WTC11 (cell line): ENCODE measurements around the gene PFN1. TPM values are rescaled to one million over a fixed set of nuclear protein-coding genes. Genes with fewer than 3 reads are reported as not detected.

Experiments used
- ATAC-seq: fragments of 200-7000 bp; cut with Tn5 transposase; 2 replicates; pipeline ENCODE4 v1.10.0; 2021; ENCODE audit warnings: mild to moderate bottlenecking, moderate library complexity
- CTCF ChIA-PET: fragments of 300-600 bp; sonication (Branson Sonifier 250); formaldehyde crosslinking; loops from one replicate; lab custom pipeline; 2021; ENCODE audit warnings: antibody characterized with exemption; lab: Charles Lee
- POLR2A ChIA-PET: fragments of 350-600 bp; sonication (Branson Sonifier 250); formaldehyde crosslinking; loops from one replicate; lab custom pipeline; 2021; ENCODE audit warnings: antibody characterized with exemption; lab: Charles Lee
- DNase-seq: peaks from one replicate; pipeline ENCODE4 v3.0.0; 2021; ENCODE audit warnings: low spot score
- H3K27ac Mint-ChIP-seq: 2 replicates; pipeline ENCODE4 v1.8.0; 2021; ENCODE audit warnings: mixed read lengths
- H3K27me3 Mint-ChIP-seq: 2 replicates; pipeline ENCODE4 v1.8.0; 2021; ENCODE audit warnings: low read depth, mild to moderate bottlenecking, moderate library complexity, mixed read lengths
- H3K36me3 Mint-ChIP-seq: 2 replicates; pipeline ENCODE4 v1.8.0; 2021; ENCODE audit warnings: mixed read lengths
- H3K4me1 Mint-ChIP-seq: 2 replicates; pipeline ENCODE4 v1.8.0; 2022; ENCODE audit warnings: mixed read lengths
- H3K4me3 Mint-ChIP-seq: 2 replicates; pipeline ENCODE4 v1.8.0; 2021; ENCODE audit warnings: mild to moderate bottlenecking, moderate library complexity, mixed read lengths
- H3K9me3 Mint-ChIP-seq: 2 replicates; pipeline ENCODE4 v1.8.0; 2021; ENCODE audit warnings: mixed read lengths
- CREB1 ChIP-seq: sonication (generic); formaldehyde crosslinking; IDR thresholded peaks from 2 replicates; pipeline ENCODE4 v1.8.0; 2023; ENCODE audit warnings: mild to moderate bottlenecking, missing genetic modification reagents
- ETV6 ChIP-seq: sonication (generic); formaldehyde crosslinking; IDR thresholded peaks from 2 replicates; pipeline ENCODE4 v1.8.1; 2022; ENCODE audit warnings: mild to moderate bottlenecking, missing genetic modification reagents
- JAZF1 ChIP-seq: fragments of 250-450 bp; sonication (Bioruptor Pico); IDR thresholded peaks from 2 replicates; pipeline ENCODE4 v1.9.0; 2021; ENCODE audit warnings: moderate library complexity, mild to moderate bottlenecking, inconsistent platforms
- MYBL2 ChIP-seq: sonication (generic); formaldehyde crosslinking; IDR thresholded peaks from 2 replicates; pipeline ENCODE4 v1.8.1; 2023; ENCODE audit warnings: mild to moderate bottlenecking, moderate library complexity, missing genetic modification reagents
- NR3C1 ChIP-seq: sonication (generic); formaldehyde crosslinking; conservative IDR thresholded peaks from 2 replicates; pipeline ENCODE4 v1.8.1; 2023; ENCODE audit warnings: low read depth, mild to moderate bottlenecking, missing genetic modification reagents
- SMAD4 ChIP-seq: sonication (generic); formaldehyde crosslinking; IDR thresholded peaks from 2 replicates; pipeline ENCODE4 v1.8.0; 2022; ENCODE audit warnings: mild to moderate bottlenecking, missing genetic modification reagents
- SP1 ChIP-seq: sonication (generic); formaldehyde crosslinking; conservative IDR thresholded peaks from 2 replicates; pipeline ENCODE4 v1.8.1; 2022; ENCODE audit warnings: missing genetic modification reagents
- TP53 ChIP-seq: sonication (generic); formaldehyde crosslinking; IDR thresholded peaks from 2 replicates; pipeline ENCODE4 v1.8.1; 2023; ENCODE audit warnings: mild to moderate bottlenecking, missing genetic modification reagents
- ZNF121 ChIP-seq: sonication (generic); formaldehyde crosslinking; IDR thresholded peaks from 2 replicates; pipeline ENCODE4 v1.8.0; 2023; ENCODE audit warnings: missing genetic modification reagents
- ZNF219 ChIP-seq: sonication (generic); formaldehyde crosslinking; IDR thresholded peaks from 2 replicates; pipeline ENCODE4 v1.8.0; 2023; ENCODE audit warnings: missing genetic modification reagents, mild to moderate bottlenecking, borderline replicate concordance
- total RNA-seq: library from RNA; stranded (reverse); gene quantifications from 3 replicates; pipeline ENCODE4 v1.2.3, GENCODE V29; 2021
- TF ChIP-seq, protein P1 (sequence below): sonication (generic); formaldehyde crosslinking; IDR thresholded peaks from 2 replicates; pipeline ENCODE4 v1.8.0; 2023; ENCODE audit warnings: missing genetic modification reagents
- TF ChIP-seq, protein P2 (sequence below): sonication (generic); formaldehyde crosslinking; IDR thresholded peaks from 2 replicates; pipeline ENCODE4 v1.8.0; 2022; ENCODE audit warnings: mild to moderate bottlenecking, missing genetic modification reagents
- TF ChIP-seq, protein P3 (sequence below): sonication (generic); formaldehyde crosslinking; IDR thresholded peaks from 2 replicates; pipeline ENCODE4 v1.8.1; 2023; ENCODE audit warnings: mild to moderate bottlenecking, missing genetic modification reagents, moderate library complexity
- TF ChIP-seq, protein P4 (sequence below): fragments of 250-450 bp; sonication (Bioruptor Pico); IDR thresholded peaks from 2 replicates; pipeline ENCODE4 v1.9.0; 2021; ENCODE audit warnings: mild to moderate bottlenecking, borderline replicate concordance
- TF ChIP-seq, protein P5 (sequence below): sonication (generic); formaldehyde crosslinking; IDR thresholded peaks from 2 replicates; pipeline ENCODE4 v1.8.1; 2023; ENCODE audit warnings: mild to moderate bottlenecking, missing genetic modification reagents, borderline replicate concordance

Gene PFN1
- total RNA-seq, 1 experiment from 2014 or later, result 1,289 TPM

DNA sequence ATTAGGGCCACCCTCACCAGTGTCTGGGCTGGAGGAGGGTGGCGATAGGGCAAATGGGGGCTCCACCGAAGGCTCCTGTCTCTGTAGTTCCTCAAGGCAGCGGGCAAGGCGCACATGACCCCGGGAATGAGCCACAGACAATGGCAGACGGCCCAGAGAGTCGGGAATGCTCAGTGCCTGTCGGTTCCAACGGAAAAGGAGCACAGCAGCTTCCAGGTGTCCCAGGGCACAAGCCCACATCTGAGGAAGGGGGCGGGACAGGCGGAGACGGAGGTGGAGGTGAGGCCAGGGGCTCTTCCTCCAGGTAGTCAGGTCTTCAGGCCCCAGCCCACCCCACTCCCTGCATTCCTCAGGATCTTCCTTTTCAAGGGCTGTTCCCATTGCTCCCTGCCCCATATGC lies 24.4 kb upstream of the PFN1 start:
- ChIA-PET POLR2A (interaction anchor here (1.2 to 1.7 kb wide), 2 partner anchors 14 to 64 kb away, joined by 3 to 5 read pairs; no protein-coding TSS in a partner anchor), CTCF (interaction anchor here (1.0 to 1.2 kb wide), 2 partner anchors 64 to 89 kb away, joined by 3 to 4 read pairs; no protein-coding TSS in a partner anchor)
- Mint-ChIP-seq H3K9me3 (no peaks in the 10 kb centered on the region), H3K36me3 (peaks cover 5% of the 10 kb centered on the region), H3K27ac (peak overlapping the region; percentile 66), H3K4me1 (peaks cover 24% of the 10 kb centered on the region), H3K27me3 (peaks cover 63% of the 10 kb centered on the region), H3K4me3 (no peak overlapping the region)
- DNase-seq (peak; percentile 40), ATAC-seq (peak; percentile 46)
- TF ChIP-seq TP53 (CRISPR knock-in tag), result no peak
- TF ChIP-seq, protein P1, sequence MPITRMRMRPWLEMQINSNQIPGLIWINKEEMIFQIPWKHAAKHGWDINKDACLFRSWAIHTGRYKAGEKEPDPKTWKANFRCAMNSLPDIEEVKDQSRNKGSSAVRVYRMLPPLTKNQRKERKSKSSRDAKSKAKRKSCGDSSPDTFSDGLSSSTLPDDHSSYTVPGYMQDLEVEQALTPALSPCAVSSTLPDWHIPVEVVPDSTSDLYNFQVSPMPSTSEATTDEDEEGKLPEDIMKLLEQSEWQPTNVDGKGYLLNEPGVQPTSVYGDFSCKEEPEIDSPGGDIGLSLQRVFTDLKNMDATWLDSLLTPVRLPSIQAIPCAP (CRISPR knock-in tag), result no peak
- TF ChIP-seq, protein P2, sequence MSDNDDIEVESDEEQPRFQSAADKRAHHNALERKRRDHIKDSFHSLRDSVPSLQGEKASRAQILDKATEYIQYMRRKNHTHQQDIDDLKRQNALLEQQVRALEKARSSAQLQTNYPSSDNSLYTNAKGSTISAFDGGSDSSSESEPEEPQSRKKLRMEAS, result 0 out of 2 replicates have a peak, but pooled peaks have one; percentile 30

DNA sequence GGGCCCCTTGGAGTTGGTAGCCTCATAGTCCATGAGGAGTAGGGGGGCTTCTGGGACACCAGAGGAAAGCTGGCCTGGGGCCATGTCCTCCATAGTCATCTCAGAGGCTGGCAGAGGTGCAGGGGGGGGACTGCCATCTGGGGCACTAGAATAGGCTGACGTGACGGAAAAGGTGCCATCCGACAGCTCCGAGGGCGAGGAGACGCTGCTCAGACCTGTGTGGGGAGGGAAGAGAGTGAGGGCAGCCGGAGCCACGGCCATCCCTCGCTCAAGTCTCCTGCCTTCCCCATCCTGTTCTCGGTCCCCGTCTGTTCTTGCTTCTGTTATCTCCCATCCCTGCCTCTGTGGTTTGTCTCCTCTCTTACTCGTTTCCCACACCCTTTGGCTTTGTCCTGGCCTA lies 24.0 kb upstream of the PFN1 start:
- Mint-ChIP-seq H3K4me1 (peaks cover 24% of the 10 kb centered on the region), H3K9me3 (no peaks in the 10 kb centered on the region), H3K36me3 (peaks cover 5% of the 10 kb centered on the region), H3K4me3 (no peak overlapping the region), H3K27me3 (peaks cover 58% of the 10 kb centered on the region), H3K27ac (peak overlapping the region; percentile 66; the same call in 1 of the 2 replicates)
- DNase-seq (no peak), ATAC-seq (no peak)
- TF ChIP-seq MYBL2 (CRISPR knock-in tag), result no peak
- TF ChIP-seq, protein P3, sequence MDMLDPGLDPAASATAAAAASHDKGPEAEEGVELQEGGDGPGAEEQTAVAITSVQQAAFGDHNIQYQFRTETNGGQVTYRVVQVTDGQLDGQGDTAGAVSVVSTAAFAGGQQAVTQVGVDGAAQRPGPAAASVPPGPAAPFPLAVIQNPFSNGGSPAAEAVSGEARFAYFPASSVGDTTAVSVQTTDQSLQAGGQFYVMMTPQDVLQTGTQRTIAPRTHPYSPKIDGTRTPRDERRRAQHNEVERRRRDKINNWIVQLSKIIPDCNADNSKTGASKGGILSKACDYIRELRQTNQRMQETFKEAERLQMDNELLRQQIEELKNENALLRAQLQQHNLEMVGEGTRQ (CRISPR knock-in tag), result no peak
- ChIA-PET CTCF (no interaction called here), POLR2A (interaction anchor here (1.7 kb wide), 1 partner anchor 63 kb away, joined by 5 read pairs; no protein-coding TSS in a partner anchor)

DNA sequence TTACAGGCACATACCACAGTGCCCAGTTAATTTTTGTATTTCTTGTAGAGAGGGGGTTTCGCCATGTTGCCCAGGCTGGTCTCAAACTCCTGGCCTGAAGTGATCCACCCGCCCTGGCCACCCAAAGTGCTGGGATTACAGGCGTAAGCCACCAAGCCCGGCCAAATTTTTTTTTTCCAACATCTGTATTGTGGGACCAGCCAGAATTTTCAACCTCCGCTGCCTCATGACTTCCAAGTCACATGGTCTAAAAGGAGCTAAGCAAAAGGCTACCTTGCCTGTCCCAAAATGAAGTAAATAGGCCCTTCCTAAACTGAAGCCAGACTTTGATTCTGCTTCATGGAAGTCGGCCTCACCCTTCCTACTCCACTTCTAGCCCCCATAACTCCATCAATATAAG lies 23.5 kb upstream of the PFN1 start:
- Mint-ChIP-seq H3K4me1 (peaks cover 24% of the 10 kb centered on the region), H3K9me3 (no peaks in the 10 kb centered on the region), H3K36me3 (peaks cover 5% of the 10 kb centered on the region), H3K4me3 (no peak overlapping the region), H3K27me3 (peaks cover 53% of the 10 kb centered on the region)
- no peak for DNase-seq
- ATAC-seq, result no peak
- TF ChIP-seq SP1 (no peak), JAZF1 (CRISPR knock-in tag) (no peak), ETV6 (CRISPR knock-in tag) (no peak), NR3C1 (CRISPR knock-in tag) (no peak), ZNF121 (CRISPR knock-in tag) (no peak)
- TF ChIP-seq, protein P4, sequence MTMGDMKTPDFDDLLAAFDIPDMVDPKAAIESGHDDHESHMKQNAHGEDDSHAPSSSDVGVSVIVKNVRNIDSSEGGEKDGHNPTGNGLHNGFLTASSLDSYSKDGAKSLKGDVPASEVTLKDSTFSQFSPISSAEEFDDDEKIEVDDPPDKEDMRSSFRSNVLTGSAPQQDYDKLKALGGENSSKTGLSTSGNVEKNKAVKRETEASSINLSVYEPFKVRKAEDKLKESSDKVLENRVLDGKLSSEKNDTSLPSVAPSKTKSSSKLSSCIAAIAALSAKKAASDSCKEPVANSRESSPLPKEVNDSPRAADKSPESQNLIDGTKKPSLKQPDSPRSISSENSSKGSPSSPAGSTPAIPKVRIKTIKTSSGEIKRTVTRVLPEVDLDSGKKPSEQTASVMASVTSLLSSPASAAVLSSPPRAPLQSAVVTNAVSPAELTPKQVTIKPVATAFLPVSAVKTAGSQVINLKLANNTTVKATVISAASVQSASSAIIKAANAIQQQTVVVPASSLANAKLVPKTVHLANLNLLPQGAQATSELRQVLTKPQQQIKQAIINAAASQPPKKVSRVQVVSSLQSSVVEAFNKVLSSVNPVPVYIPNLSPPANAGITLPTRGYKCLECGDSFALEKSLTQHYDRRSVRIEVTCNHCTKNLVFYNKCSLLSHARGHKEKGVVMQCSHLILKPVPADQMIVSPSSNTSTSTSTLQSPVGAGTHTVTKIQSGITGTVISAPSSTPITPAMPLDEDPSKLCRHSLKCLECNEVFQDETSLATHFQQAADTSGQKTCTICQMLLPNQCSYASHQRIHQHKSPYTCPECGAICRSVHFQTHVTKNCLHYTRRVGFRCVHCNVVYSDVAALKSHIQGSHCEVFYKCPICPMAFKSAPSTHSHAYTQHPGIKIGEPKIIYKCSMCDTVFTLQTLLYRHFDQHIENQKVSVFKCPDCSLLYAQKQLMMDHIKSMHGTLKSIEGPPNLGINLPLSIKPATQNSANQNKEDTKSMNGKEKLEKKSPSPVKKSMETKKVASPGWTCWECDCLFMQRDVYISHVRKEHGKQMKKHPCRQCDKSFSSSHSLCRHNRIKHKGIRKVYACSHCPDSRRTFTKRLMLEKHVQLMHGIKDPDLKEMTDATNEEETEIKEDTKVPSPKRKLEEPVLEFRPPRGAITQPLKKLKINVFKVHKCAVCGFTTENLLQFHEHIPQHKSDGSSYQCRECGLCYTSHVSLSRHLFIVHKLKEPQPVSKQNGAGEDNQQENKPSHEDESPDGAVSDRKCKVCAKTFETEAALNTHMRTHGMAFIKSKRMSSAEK (CRISPR knock-in tag), result no peak
- TF ChIP-seq, all 79 proteins: peak for 0
- ChIA-PET CTCF (interaction anchor here (3.2 kb wide), 1 partner anchor 8 kb away, joined by 14 read pairs; no protein-coding TSS in a partner anchor), POLR2A (interaction anchor here (0.6 to 1.7 kb wide), 2 partner anchors 63 to 141 kb away, joined by 4 to 5 read pairs; no protein-coding TSS in a partner anchor)
- no peak overlapping the region for H3K27ac Mint-ChIP-seq

DNA sequence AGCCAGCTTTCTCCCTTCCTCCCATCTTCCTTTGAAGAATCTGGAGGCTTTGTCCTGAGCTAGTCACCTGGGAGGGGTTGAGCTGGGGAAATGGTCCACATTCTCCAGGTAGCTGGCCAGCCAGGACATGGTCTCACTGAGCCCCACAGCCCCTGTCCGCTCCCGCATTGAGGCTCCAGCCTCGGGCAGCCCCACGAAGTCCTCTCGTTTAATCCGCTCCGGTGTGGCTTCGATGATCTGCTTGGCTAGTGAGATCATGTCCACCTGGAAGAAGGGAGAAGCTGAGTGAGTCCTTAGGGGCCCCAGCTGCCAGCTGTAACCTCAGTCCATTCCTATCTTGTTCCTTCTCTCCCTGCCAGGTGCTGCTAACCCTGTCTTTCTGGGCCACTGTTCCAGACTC lies 21.9 kb upstream of the PFN1 start:
- Mint-ChIP-seq H3K27ac (no peak overlapping the region), H3K36me3 (peaks cover 16% of the 10 kb centered on the region), H3K4me1 (peaks cover 31% of the 10 kb centered on the region), H3K9me3 (peaks cover 10% of the 10 kb centered on the region), H3K27me3 (peaks cover 40% of the 10 kb centered on the region), H3K4me3 (no peak overlapping the region)
- ChIA-PET CTCF (interaction anchor here (1.2 to 3.2 kb wide), 3 partner anchors 10 to 61 kb away, joined by 6 to 14 read pairs (median 7); partner anchors contain the start of gene CAMTA2), POLR2A (interaction anchor here (0.6 to 4.8 kb wide), 2 partner anchors 23 to 106 kb away, joined by 3 to 45 read pairs; partner anchors contain the start of gene PFN1)
- ATAC-seq, result no peak
- no peak for DNase-seq
- no peak for TF ChIP-seq CREB1 (CRISPR knock-in tag)
- TF ChIP-seq, protein P2, result no peak
- TF ChIP-seq SMAD4 (CRISPR knock-in tag), result no peak
- TF ChIP-seq, protein P5, sequence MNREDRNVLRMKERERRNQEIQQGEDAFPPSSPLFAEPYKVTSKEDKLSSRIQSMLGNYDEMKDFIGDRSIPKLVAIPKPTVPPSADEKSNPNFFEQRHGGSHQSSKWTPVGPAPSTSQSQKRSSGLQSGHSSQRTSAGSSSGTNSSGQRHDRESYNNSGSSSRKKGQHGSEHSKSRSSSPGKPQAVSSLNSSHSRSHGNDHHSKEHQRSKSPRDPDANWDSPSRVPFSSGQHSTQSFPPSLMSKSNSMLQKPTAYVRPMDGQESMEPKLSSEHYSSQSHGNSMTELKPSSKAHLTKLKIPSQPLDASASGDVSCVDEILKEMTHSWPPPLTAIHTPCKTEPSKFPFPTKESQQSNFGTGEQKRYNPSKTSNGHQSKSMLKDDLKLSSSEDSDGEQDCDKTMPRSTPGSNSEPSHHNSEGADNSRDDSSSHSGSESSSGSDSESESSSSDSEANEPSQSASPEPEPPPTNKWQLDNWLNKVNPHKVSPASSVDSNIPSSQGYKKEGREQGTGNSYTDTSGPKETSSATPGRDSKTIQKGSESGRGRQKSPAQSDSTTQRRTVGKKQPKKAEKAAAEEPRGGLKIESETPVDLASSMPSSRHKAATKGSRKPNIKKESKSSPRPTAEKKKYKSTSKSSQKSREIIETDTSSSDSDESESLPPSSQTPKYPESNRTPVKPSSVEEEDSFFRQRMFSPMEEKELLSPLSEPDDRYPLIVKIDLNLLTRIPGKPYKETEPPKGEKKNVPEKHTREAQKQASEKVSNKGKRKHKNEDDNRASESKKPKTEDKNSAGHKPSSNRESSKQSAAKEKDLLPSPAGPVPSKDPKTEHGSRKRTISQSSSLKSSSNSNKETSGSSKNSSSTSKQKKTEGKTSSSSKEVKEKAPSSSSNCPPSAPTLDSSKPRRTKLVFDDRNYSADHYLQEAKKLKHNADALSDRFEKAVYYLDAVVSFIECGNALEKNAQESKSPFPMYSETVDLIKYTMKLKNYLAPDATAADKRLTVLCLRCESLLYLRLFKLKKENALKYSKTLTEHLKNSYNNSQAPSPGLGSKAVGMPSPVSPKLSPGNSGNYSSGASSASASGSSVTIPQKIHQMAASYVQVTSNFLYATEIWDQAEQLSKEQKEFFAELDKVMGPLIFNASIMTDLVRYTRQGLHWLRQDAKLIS (CRISPR knock-in tag), result no peak
- TF ChIP-seq ZNF219 (CRISPR knock-in tag), result no peak
